ENCODE data around the gene SCN4B. TPM values are rescaled to one million over a fixed set of nuclear protein-coding genes. Genes with fewer than 3 reads are reported as not detected.
A peak's percentile ranks its signal among the peaks of the same experiment; 100 is the strongest.

SCN4B gene
- total RNA-seq, 1 donor from 2014 or later: 2.9 TPM

DNA sequence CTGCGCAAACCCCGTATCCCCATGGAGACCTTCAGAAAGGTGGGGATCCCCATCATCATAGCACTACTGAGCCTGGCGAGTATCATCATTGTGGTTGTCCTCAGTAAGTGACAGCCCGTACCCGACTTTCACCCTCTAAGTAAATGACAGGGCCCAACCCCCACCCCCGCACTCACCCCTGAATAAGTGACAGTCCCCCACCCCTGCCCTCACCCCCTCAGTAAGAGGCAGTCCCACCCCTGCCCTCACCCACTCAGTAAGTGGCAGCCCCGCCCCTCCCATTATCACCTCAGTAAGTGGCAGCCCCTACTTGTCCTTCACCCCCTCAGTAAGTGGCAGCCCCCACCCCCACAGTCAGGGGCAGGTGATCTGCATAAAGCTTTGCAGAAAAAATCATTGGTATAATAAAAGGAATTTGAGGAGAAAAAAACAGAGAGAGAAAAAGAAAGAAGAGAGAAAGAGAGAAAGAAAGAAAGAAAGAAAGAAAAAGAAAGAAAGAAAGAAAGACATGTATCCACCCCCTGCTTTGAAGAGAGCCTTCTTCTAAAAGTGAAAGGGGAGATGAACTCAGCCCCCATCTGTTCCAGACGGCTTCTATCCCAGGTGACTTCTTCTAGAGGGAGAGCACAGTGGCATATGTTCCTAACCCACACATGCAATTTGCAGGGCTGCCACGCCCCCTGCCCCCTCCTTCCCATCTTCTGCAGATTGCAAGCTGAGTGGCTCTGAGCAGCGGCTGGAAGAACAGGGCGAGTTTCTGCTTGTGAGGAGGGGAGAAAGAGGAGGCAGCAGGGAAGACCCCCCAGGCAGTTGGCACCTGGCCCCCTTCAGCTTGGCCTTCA, 53.4 kb downstream of the SCN4B start:
- no peak for TF ChIP-seq CTCF (IDR thresholded peaks at IDR 0.05; ENCODE audit: partially characterized antibody, unreplicated experiment)
- Mint-ChIP-seq H3K4me3 (ENCODE audit: unreplicated experiment) (peak overlapping the region; percentile 84), H3K9me3 (ENCODE audit: unreplicated experiment) (peaks cover 9% of the 10 kb centered on the region), H3K36me3 (ENCODE audit: unreplicated experiment) (peaks cover 4% of the 10 kb centered on the region), H3K27ac (ENCODE audit: unreplicated experiment) (peak overlapping the region; percentile 98), H3K4me1 (ENCODE audit: low read depth, unreplicated experiment) (peaks cover 56% of the 10 kb centered on the region), H3K27me3 (ENCODE audit: unreplicated experiment) (peaks cover 11% of the 10 kb centered on the region)
- peak; percentile 87 for DNase-seq

GRCh38 chr11:118095967-118096367, 56.7 kb downstream of the SCN4B start:
- Mint-ChIP-seq H3K4me1 (ENCODE audit: low read depth, unreplicated experiment) (peaks cover 44% of the 10 kb centered on the region), H3K36me3 (ENCODE audit: unreplicated experiment) (peaks cover 5% of the 10 kb centered on the region), H3K27me3 (ENCODE audit: unreplicated experiment) (peaks cover 13% of the 10 kb centered on the region), H3K27ac (ENCODE audit: unreplicated experiment) (no peak overlapping the region), H3K9me3 (ENCODE audit: unreplicated experiment) (peaks cover 8% of the 10 kb centered on the region), H3K4me3 (ENCODE audit: unreplicated experiment) (no peak overlapping the region)
- no peak for TF ChIP-seq CTCF (IDR thresholded peaks at IDR 0.05; ENCODE audit: partially characterized antibody, unreplicated experiment)
- no peak for DNase-seq

DNA sequence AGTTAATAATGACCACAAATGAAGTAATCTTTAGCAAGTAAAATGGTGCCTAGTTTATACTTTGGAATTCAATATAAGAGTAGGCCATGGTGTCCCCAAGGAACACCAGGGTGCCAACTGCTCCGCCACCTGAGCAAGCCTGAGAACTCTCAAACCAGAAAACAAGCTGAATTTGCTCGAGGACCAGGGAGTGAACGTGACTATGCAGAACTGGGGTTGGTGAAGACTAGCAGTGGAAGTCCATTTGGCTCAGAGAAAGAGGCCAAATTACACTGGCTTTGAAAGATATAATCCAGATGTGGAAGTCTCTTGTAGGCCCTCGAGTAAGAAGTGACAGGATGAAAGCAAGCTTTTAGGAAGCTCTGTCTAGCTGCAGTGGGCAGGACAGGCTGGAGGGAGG, 57.1 kb downstream of the SCN4B start:
- peaks cover 40% of the 10 kb centered on the region for H3K4me1 Mint-ChIP-seq (ENCODE audit: low read depth, unreplicated experiment)

GRCh38 chr11:118092907-118093571, 59.6 kb downstream of the SCN4B start:
- peaks cover 5% of the 10 kb centered on the region for H3K36me3 Mint-ChIP-seq (ENCODE audit: unreplicated experiment)
- H3K27me3 Mint-ChIP-seq (ENCODE audit: unreplicated experiment): peaks cover 13% of the 10 kb centered on the region
- no peak overlapping the region for H3K4me3 Mint-ChIP-seq (ENCODE audit: unreplicated experiment)
- peaks cover 4% of the 10 kb centered on the region for H3K9me3 Mint-ChIP-seq (ENCODE audit: unreplicated experiment)
- TF ChIP-seq CTCF (IDR thresholded peaks at IDR 0.05; ENCODE audit: partially characterized antibody, unreplicated experiment): no peak
- H3K4me1 Mint-ChIP-seq (ENCODE audit: low read depth, unreplicated experiment): peaks cover 18% of the 10 kb centered on the region
- no peak overlapping the region for H3K27ac Mint-ChIP-seq (ENCODE audit: unreplicated experiment)
- no peak for DNase-seq

More for the DNA sequence above, 57.1 kb downstream of the SCN4B start:
- Mint-ChIP-seq H3K27ac (ENCODE audit: unreplicated experiment) (no peak overlapping the region), H3K27me3 (ENCODE audit: unreplicated experiment) (peaks cover 15% of the 10 kb centered on the region), H3K4me3 (ENCODE audit: unreplicated experiment) (no peak overlapping the region), H3K9me3 (ENCODE audit: unreplicated experiment) (peaks cover 8% of the 10 kb centered on the region), H3K36me3 (ENCODE audit: unreplicated experiment) (peaks cover 5% of the 10 kb centered on the region)
- DNase-seq: no peak
- TF ChIP-seq CTCF (IDR thresholded peaks at IDR 0.05; ENCODE audit: partially characterized antibody, unreplicated experiment): no peak

DNA sequence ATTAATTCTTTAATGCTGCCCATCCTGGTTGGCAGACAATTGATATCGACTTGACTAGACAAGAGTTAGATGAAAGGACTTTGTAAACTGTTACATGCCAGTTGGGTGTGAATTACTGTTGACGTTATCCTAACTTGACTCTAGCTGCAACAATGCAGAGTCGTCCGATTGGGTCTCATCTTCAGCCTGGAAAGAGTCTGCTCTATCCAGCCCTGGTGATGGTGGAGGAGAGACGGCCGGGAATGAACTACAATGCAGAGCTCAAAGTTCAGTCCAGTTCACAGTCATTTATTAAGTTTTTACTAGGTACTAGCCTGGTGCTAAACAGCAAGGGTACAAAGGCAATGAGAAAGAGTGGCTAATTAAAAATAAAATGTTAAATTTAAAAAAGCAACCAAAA, 60.9 kb downstream of the SCN4B start:
- Mint-ChIP-seq H3K36me3 (ENCODE audit: unreplicated experiment) (peaks cover 5% of the 10 kb centered on the region), H3K9me3 (ENCODE audit: unreplicated experiment) (peaks cover 7% of the 10 kb centered on the region), H3K27me3 (ENCODE audit: unreplicated experiment) (peaks cover 10% of the 10 kb centered on the region), H3K27ac (ENCODE audit: unreplicated experiment) (no peak overlapping the region), H3K4me1 (ENCODE audit: low read depth, unreplicated experiment) (peaks cover 9% of the 10 kb centered on the region), H3K4me3 (ENCODE audit: unreplicated experiment) (no peak overlapping the region)
- TF ChIP-seq CTCF (IDR thresholded peaks at IDR 0.05; ENCODE audit: partially characterized antibody, unreplicated experiment): no peak
- DNase-seq: no peak

All from glutamatergic neuron (in vitro differentiated cells).